RWPE2 (cell line): ENCODE data around the gene FOXA2.

Experiments used
- ATAC-seq: fragments of 200-7000 bp; cut with Tn5 transposase; 3 replicates; pipeline ENCODE4 v1.9.1; 2021; ENCODE audit warnings: low read depth
- DNase-seq: peaks from one replicate; pipeline ENCODE4 v3.0.0-alpha.2; 2020; ENCODE audit warnings: low spot score
- H3K27ac ChIP-seq: fragments of 450-650 bp; 2 replicates; pipeline ENCODE4 v1.5.1; 2017; ENCODE audit warnings: mild to moderate bottlenecking; ENCODE audit not compliant: poor library complexity, severe bottlenecking
- H3K27me3 ChIP-seq: fragments of 250-450 bp; sonication (Bioruptor Pico); 2 replicates; pipeline ENCODE4 v1.5.1; 2021; ENCODE audit warnings: mild to moderate bottlenecking, moderate library complexity; ENCODE audit not compliant: insufficient read depth, poor library complexity, severe bottlenecking
- H3K36me3 ChIP-seq: fragments of 250-450 bp; sonication (Bioruptor Pico); 2 replicates; pipeline ENCODE4 v1.5.1; 2020; ENCODE audit warnings: low read depth, mild to moderate bottlenecking, moderate library complexity
- H3K4me1 ChIP-seq: fragments of 250-450 bp; sonication (Bioruptor Pico); 2 replicates; pipeline ENCODE4 v1.5.1; 2021; ENCODE audit warnings: mild to moderate bottlenecking, moderate library complexity; ENCODE audit not compliant: insufficient read depth, poor library complexity, severe bottlenecking
- H3K4me3 ChIP-seq: fragments of 250-450 bp; sonication (Bioruptor Pico); 2 replicates; pipeline ENCODE4 v1.5.1; 2021; ENCODE audit warnings: mild to moderate bottlenecking, moderate library complexity; ENCODE audit not compliant: severe bottlenecking
- H3K9me3 ChIP-seq: fragments of 250-450 bp; sonication (Bioruptor Pico); 2 replicates; pipeline ENCODE4 v1.5.1; 2021; ENCODE audit warnings: mild to moderate bottlenecking, moderate library complexity; ENCODE audit not compliant: severe bottlenecking
- TF ChIP-seq, protein P1 (sequence below): fragments of 450-650 bp; IDR thresholded peaks from one replicate; pipeline ENCODE4 v1.5.1; 2017; ENCODE audit warnings: mild to moderate bottlenecking, moderate library complexity; ENCODE audit not compliant: poor library complexity, severe bottlenecking

The FOXA2 gene

DNA sequence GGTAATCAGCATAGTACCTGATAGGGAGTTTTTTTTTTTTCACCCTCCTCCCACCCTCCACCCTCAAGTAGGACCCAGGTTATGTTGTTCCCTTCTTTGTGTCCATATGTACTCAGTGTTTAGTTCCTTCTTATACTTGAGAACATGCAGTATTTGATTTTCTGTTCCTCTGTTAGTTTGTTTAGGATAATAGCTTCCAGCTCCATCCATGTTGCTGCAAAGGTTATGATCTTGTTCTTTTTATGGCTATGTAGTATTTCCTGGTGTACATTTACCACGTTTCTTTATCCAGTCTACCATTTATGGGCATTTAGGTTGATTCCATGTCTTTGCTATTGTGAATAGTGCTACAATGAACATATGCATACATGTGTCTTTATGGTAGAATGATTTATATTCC lies 41.9 kb downstream of the FOXA2 start:
- Histone ChIP-seq H3K27ac (no peak overlapping the region), H3K9me3 (no peaks in the 10 kb centered on the region), H3K36me3 (no peaks in the 10 kb centered on the region), H3K27me3 (peaks cover 4% of the 10 kb centered on the region), H3K4me1 (no peaks in the 10 kb centered on the region), H3K4me3 (no peak overlapping the region)
- ATAC-seq (no peak), DNase-seq (no peak)
- TF ChIP-seq, protein P1, sequence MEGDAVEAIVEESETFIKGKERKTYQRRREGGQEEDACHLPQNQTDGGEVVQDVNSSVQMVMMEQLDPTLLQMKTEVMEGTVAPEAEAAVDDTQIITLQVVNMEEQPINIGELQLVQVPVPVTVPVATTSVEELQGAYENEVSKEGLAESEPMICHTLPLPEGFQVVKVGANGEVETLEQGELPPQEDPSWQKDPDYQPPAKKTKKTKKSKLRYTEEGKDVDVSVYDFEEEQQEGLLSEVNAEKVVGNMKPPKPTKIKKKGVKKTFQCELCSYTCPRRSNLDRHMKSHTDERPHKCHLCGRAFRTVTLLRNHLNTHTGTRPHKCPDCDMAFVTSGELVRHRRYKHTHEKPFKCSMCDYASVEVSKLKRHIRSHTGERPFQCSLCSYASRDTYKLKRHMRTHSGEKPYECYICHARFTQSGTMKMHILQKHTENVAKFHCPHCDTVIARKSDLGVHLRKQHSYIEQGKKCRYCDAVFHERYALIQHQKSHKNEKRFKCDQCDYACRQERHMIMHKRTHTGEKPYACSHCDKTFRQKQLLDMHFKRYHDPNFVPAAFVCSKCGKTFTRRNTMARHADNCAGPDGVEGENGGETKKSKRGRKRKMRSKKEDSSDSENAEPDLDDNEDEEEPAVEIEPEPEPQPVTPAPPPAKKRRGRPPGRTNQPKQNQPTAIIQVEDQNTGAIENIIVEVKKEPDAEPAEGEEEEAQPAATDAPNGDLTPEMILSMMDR, result no peak

DNA sequence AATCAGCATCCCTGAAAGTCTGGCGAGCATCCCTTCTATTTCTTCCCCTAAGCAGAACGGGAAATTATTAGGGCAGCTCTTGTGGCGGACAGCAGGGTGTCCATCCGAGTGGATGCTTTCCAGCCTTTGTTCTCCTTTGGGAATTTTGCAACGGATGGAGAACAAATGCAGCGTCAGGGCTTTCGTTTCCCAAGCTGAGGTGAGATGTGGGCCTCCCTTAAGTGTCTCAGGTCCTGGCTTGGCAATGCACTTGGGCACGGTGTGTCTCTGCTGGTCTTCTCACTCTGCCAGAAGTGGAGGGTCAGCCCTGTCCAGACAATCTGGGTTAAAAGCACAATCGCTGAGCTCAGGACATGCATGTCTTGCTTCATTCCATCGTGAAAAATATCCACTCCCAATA lies 43.5 kb downstream of the FOXA2 start:
- no peak overlapping the region for H3K4me3 ChIP-seq
- ATAC-seq (no peak), DNase-seq (no peak)
- H3K27ac ChIP-seq, result no peak overlapping the region
- peaks cover 4% of the 10 kb centered on the region for H3K27me3 ChIP-seq
- no peaks in the 10 kb centered on the region for H3K9me3 ChIP-seq
- TF ChIP-seq, protein P1, result no peak
- H3K4me1 ChIP-seq, result no peaks in the 10 kb centered on the region
- H3K36me3 ChIP-seq, result no peaks in the 10 kb centered on the region

DNA sequence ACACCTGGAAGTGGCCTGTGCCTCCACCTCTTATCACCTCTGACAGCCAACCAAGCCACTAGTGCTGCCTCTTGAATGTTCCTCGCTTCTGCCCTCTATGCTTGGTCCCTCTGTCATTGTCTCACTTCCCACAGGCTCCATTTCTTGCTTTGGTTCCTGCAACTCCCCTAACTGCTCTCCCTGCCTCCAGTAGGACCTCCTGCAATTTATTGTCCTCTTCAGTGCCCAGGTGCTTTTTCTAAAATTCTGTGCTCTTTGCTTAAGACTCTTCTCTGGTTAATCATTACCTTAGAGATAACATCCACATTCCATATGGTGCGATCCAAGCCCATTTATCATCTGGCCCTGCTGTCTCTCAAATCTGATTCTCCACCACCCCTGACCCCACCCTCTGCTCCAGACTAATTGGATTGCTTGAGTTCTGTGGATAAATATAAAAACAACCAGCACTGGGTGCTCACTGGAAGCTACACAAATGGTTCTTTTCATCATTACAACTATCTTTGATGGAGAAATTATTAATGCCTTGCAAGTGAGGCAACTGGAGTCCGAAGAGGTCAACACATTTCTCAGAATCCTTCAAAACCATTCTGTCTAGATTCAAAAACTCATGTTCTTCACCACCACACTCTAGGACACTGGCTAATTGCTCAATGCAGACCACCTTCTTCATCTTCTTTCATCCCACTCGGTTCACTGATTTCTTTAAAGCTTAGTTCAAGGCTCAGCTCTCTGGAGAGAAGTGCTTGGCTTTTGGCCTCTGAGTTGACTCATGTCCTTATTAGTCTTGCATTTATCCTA lies 47.2 kb downstream of the FOXA2 start:
- no peaks in the 10 kb centered on the region for H3K4me1 ChIP-seq
- DNase-seq (no peak), ATAC-seq (no peak)
- H3K27ac ChIP-seq, result no peak overlapping the region
- peaks cover 4% of the 10 kb centered on the region for H3K27me3 ChIP-seq
- H3K9me3 ChIP-seq, result no peaks in the 10 kb centered on the region
- H3K36me3 ChIP-seq, result no peaks in the 10 kb centered on the region
- TF ChIP-seq, protein P1, result no peak
- H3K4me3 ChIP-seq, result no peak overlapping the region

DNA sequence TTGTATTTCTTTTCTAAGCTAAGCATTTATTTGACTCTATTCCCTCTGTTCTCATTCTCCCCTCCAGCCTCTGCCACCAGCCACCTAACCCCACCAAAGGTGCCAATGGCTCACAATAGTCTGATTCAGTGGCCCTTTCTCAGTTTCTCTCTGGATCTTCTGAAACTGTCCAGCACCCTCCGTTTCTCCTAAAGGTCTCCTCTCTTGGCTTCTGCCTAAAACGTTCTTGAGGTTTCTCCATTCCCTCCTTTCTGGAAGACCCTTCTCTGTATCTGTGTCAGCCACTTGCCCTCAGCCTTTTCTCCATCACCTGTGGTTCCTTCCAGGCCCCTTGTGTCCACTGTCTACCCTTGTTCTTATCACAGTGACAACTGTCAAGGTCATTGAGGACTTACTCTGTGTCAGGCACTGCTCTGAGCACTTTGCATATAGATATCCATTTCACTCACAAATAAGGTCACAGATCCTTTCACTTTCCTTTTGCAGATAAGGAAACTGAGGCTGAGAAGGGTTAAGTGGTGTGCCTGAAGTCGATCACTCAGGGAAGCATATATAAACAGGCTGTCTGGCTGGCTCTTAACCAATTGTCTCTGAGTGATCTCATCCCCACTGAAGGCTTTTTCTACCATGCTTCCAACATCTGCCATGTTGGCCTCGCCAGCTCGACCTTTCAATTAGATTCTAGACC lies 48.1 kb downstream of the FOXA2 start:
- TF ChIP-seq, protein P1, result no peak
- Histone ChIP-seq H3K4me1 (no peaks in the 10 kb centered on the region), H3K36me3 (no peaks in the 10 kb centered on the region), H3K27me3 (peaks cover 2% of the 10 kb centered on the region), H3K9me3 (no peaks in the 10 kb centered on the region), H3K27ac (no peak overlapping the region), H3K4me3 (no peak overlapping the region)
- DNase-seq, result no peak
- no peak for ATAC-seq

DNA sequence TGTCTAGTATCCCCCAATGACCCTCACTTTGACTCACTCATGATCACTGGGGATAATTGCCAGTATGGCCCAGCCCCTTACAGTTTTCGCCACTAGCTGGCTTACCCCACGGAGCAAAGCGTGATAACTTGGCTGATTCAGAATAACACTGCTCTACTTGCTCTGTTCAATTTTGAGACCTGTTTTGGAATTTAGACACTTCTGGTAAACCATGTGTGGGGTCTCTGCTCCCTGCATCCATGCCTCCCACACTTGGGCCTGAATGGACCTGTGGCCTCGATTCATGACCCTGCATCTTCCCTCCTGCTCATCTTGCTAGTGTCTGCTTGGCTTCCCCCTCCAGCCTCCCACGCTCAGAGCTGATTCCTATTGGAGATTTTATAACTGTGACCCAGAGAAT lies 48.9 kb downstream of the FOXA2 start:
- no peak for DNase-seq
- ATAC-seq, result no peak
- Histone ChIP-seq H3K36me3 (no peaks in the 10 kb centered on the region), H3K4me1 (no peaks in the 10 kb centered on the region), H3K27me3 (no peaks in the 10 kb centered on the region), H3K4me3 (no peak overlapping the region), H3K27ac (no peak overlapping the region), H3K9me3 (no peaks in the 10 kb centered on the region)
- TF ChIP-seq, protein P1, result no peak
